Aorta (tissue), 5 donors: ENCODE measurements around the gene CAMKMT. TPM values are rescaled to one million over a fixed set of nuclear protein-coding genes. Genes with fewer than 3 reads are reported as not detected.
"Not testable (repeated sequence)": the region's sequence is repeated elsewhere in the genome, so short reads cannot be mapped to it uniquely, and the experiment has no call there.

ENCODE experiments used
- ATAC-seq: fragments of 200-7000 bp; cut with Tn5 transposase; one replicate; pipeline ENCODE4 v1.9.1; 2022; ENCODE audit warnings: moderate library complexity; ENCODE audit not compliant: low FRiP score
- DNase-seq, 2 donors: peaks; one replicate each; pipeline ENCODE4 v3.0.0-alpha.2; 2020
- H3K27ac ChIP-seq, 2 donors: one replicate each; pipeline ENCODE4 v1.5.1; 2013; ENCODE audit warnings: low read length in 2 of 2, mild to moderate bottlenecking in 2 of 2, moderate library complexity in 2 of 2, control low read depth in 1 of 2, inconsistent platforms in 1 of 2, low read depth in 1 of 2
- H3K27me3 ChIP-seq, 2 donors: one replicate each; pipeline ENCODE4 v1.6.1; 2013; ENCODE audit warnings: control low read depth in 1 of 2, low read length in 1 of 2, mild to moderate bottlenecking in 1 of 2, moderate library complexity in 1 of 2; ENCODE audit not compliant: insufficient read depth in 2 of 2, control insufficient read depth in 1 of 2
- H3K36me3 ChIP-seq, 2 donors: one replicate each; pipeline ENCODE4 v1.6.1; 2013; ENCODE audit warnings: control low read depth in 1 of 2, low read length in 1 of 2, mild to moderate bottlenecking in 1 of 2; ENCODE audit not compliant: insufficient read depth in 2 of 2, control insufficient read depth in 1 of 2
- H3K4me1 ChIP-seq, 2 donors: one replicate each; pipeline ENCODE4 v1.6.1; 2013; ENCODE audit warnings: low read length in 2 of 2, control low read depth in 1 of 2, mild to moderate bottlenecking in 1 of 2, moderate library complexity in 1 of 2; ENCODE audit not compliant: insufficient read depth in 2 of 2, control insufficient read depth in 1 of 2
- H3K4me3 ChIP-seq, 2 donors: one replicate each; pipeline ENCODE4 v1.5.1; 2013; ENCODE audit warnings: low read length in 2 of 2, control low read depth in 1 of 2, mild to moderate bottlenecking in 1 of 2
- H3K9me3 ChIP-seq: one replicate; pipeline ENCODE4 v1.6.1; 2013; ENCODE audit warnings: mild to moderate bottlenecking, low read length; ENCODE audit not compliant: control insufficient read depth
- WGBS, 2 donors: extraction: QIAGEN DNeasy Blood & Tissue Kit; methylation state at CpG; one replicate each; pipeline ENCODE4 v1.1.7; 2013; 5-methylcytosine and 5-hydroxymethylcytosine counted together
- intact Hi-C, 2 donors: fragments of 100-400 bp; cut with DNase I; formaldehyde crosslinking; loops; one replicate each; pipeline versions ENCODE4 v1.14.2 to v1.15.0; 2022
- polyA plus RNA-seq, 2 donors: library from polyadenylated mRNA; stranded (reverse); fragments of 200-250 nt; gene quantifications; one replicate each; pipeline ENCODE4 v1.2.3, GENCODE V29; 2013
- total RNA-seq, 2 donors: library from RNA; stranded (reverse); fragmentation: NEBNext Ultra II Directional; extraction: Animal tissue kit (Norgen Biotek cat#: 25700); gene quantifications; one replicate each; pipeline ENCODE4 v1.2.1, GENCODE V29; 2021
- donor health status: healthy with polysubstance abuse.
- donor health status: Bipolar disorder and iron deficiency.
- donor health status: DM: no; HTN: no; CAD: no.
- donor health status: DM: no; HTN: no; CAD: no.
- donor health status: DM: yes; HTN: yes; CAD: no.

The CAMKMT gene
- total and polyA plus RNA-seq, 4 donors, result 3.1 to 15.2 (median 11.9) TPM

- WGBS, 2 donors, result 94 to 97% methylated on average over 1 of the region's 1 CpG
- intact Hi-C loops, result no loop called here
These were observed 5.8 kb downstream of the CAMKMT start for GRCh38 chr2:44367591-44367990.

GRCh38 chr2:44369392-44369791 lies 7.6 kb downstream of the CAMKMT start:
- peaks cover 0 to under 1% of the 10 kb centered on the region in 2 donors for H3K4me1 ChIP-seq
- ATAC-seq (no peak), DNase-seq (no peak)
- no peak overlapping the region for H3K27ac ChIP-seq
- no peaks in the 10 kb centered on the region for H3K36me3 ChIP-seq
- no peak overlapping the region for H3K4me3 ChIP-seq
- intact Hi-C loops, result no loop called here
- no peaks in the 10 kb centered on the region for H3K27me3 ChIP-seq
- no peaks in the 10 kb centered on the region for H3K9me3 ChIP-seq

More at GRCh38 chr2:44367591-44367990, 5.8 kb downstream of the CAMKMT start:
- no peak for ATAC-seq
- H3K4me1 ChIP-seq, result peaks cover 0 to 2% of the 10 kb centered on the region in 2 donors
- no peak overlapping the region for H3K4me3 ChIP-seq
- H3K36me3 ChIP-seq, result no peaks in the 10 kb centered on the region
- no peak overlapping the region for H3K27ac ChIP-seq
- H3K27me3 ChIP-seq, result no peaks in the 10 kb centered on the region
- no peaks in the 10 kb centered on the region for H3K9me3 ChIP-seq
- no peak for DNase-seq

- ATAC-seq (no peak), DNase-seq (no peak)
- Histone ChIP-seq H3K4me3 (no peak overlapping the region), H3K9me3 (no peaks in the 10 kb centered on the region), H3K27ac (no peak overlapping the region), H3K4me1 (no peaks in the 10 kb centered on the region), H3K27me3 (no peaks in the 10 kb centered on the region), H3K36me3 (no peaks in the 10 kb centered on the region)
- intact Hi-C loops, result no loop called here
These were observed 9.7 kb downstream of the CAMKMT start for GRCh38 chr2:44371445-44371844.

- peaks cover 0 to 3% of the 10 kb centered on the region in 2 donors for H3K36me3 ChIP-seq
- no peak for ATAC-seq
- 94 to 99% methylated on average over 3 of the region's 3 CpGs for WGBS, 2 donors
These were observed 10.5 kb downstream of the CAMKMT start for GRCh38 chr2:44372246-44372645.

GRCh38 chr2:44377486-44377885 lies 15.7 kb downstream of the CAMKMT start:
- Histone ChIP-seq H3K4me1 (no peaks in the 10 kb centered on the region), H3K27me3 (no peaks in the 10 kb centered on the region), H3K27ac (no peak overlapping the region), H3K9me3 (no peaks in the 10 kb centered on the region), H3K4me3 (no peak overlapping the region), H3K36me3 (peaks cover 0 to 3% of the 10 kb centered on the region in 2 donors)
- ATAC-seq (no peak), DNase-seq (no peak)
- intact Hi-C loops, result no loop called here
- 95 to 98% methylated on average over 2 of the region's 2 CpGs for WGBS, 2 donors

More at GRCh38 chr2:44372246-44372645, 10.5 kb downstream of the CAMKMT start:
- H3K4me1 ChIP-seq, result no peaks in the 10 kb centered on the region
- intact Hi-C loops, result no loop called here
- H3K9me3 ChIP-seq, result no peaks in the 10 kb centered on the region
- no peak overlapping the region for H3K4me3 ChIP-seq
- no peak for DNase-seq
- H3K27ac ChIP-seq, result no peak overlapping the region
- H3K27me3 ChIP-seq, result no peaks in the 10 kb centered on the region

GRCh38 chr2:44385226-44385625 lies 23.5 kb downstream of the CAMKMT start:
- ATAC-seq, H3K27me3 ChIP-seq, H3K4me3 ChIP-seq, H3K36me3 ChIP-seq, DNase-seq, intact Hi-C loops, H3K27ac ChIP-seq, H3K9me3 ChIP-seq, H3K4me1 ChIP-seq: not testable (repeated sequence)
- 90 to 91% methylated on average over 2 of the region's 2 CpGs for WGBS, 2 donors

GRCh38 chr2:44388877-44389276 lies 27.1 kb downstream of the CAMKMT start:
- no peak for ATAC-seq
- Histone ChIP-seq H3K27ac (no peak overlapping the region), H3K4me3 (no peak overlapping the region), H3K4me1 (no peaks in the 10 kb centered on the region), H3K36me3 (no peaks in the 10 kb centered on the region), H3K27me3 (no peaks in the 10 kb centered on the region), H3K9me3 (no peaks in the 10 kb centered on the region)
- DNase-seq, result no peak
- WGBS, 2 donors, result 63 to 86% methylated on average over 4 of the region's 4 CpGs
- intact Hi-C loops, result no loop called here

- intact Hi-C loops, result loop anchor here (10.0 kb wide), 1 partner anchor 565 kb away; no protein-coding TSS in a partner anchor
- Histone ChIP-seq H3K27me3 (no peaks in the 10 kb centered on the region), H3K27ac (no peak overlapping the region), H3K36me3 (no peaks in the 10 kb centered on the region), H3K9me3 (no peaks in the 10 kb centered on the region), H3K4me3 (no peak overlapping the region), H3K4me1 (no peaks in the 10 kb centered on the region)
- 85 to 96% methylated on average over 1 of the region's 1 CpG for WGBS, 2 donors
- DNase-seq (no peak), ATAC-seq (no peak)
These were observed 28.1 kb downstream of the CAMKMT start for GRCh38 chr2:44389895-44390294.

GRCh38 chr2:44392338-44392943 lies 30.7 kb downstream of the CAMKMT start:
- no peaks in the 10 kb centered on the region for H3K4me1 ChIP-seq
- H3K9me3 ChIP-seq, result no peaks in the 10 kb centered on the region
- H3K27ac ChIP-seq, result no peak overlapping the region
- H3K27me3 ChIP-seq, result no peaks in the 10 kb centered on the region
- 59 to 65% methylated on average over 3 of the region's 3 CpGs for WGBS, 2 donors
- ATAC-seq, result no peak
- DNase-seq, result peak in 1 of 2 donors; percentile 54
- no peak overlapping the region for H3K4me3 ChIP-seq
- intact Hi-C loops, result loop anchor here (10.0 kb wide), 1 partner anchor 562 kb away; no protein-coding TSS in a partner anchor
- H3K36me3 ChIP-seq, result no peaks in the 10 kb centered on the region
